Measurements from ENCODE around the gene CFAP107.

The CFAP107 gene

GRCh38 chr1:12741946-12742345 is 4.1 kb upstream of the CFAP107 start:
- DNase-seq (ENCODE audit: low spot score) = no peak

DNA sequence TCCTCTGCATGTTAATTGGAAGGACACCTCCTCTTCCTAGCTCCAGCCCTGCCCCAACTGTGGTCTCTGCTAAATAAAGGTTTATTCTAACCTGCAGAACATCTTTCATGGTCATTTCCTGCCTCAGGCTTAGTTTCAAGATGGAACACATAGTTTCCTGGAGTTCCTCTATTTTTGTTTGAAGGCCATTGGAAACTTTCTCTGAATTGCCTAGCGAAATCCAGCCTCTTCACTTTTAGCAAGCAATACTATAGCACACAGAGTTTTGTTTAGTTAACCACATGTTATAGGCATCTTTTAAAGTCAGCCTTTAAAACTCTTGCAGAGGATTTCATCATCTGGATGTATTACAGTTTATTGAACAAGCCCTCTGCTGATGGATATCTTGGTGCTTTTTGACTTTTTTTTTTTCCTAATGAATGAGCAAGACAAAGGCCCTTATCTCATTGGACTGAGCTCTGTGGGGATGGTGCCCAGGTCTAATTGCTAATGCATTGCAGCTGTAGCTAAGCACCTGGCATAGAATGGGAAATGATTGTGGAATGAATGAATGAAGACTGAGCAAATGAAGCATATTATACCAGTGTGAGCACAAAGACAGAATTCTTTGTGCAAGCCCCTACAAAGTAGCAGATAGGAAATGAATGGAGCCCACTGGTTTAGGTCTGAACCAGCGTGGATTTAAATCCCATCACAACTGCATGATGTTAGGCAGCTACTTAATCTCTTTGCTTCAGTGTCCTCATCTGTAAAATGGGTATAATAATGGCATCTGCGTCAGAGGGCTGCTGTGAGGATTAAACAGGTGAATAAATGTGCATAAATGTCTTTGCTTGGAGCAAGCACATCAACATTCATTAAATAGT is 641 bp upstream of the CFAP107 start:
- no peak for DNase-seq (ENCODE audit: low spot score)

GRCh38 chr1:12748778-12749355 is 2.9 kb downstream of the CFAP107 start:
- DNase-seq (ENCODE audit: low spot score) = no peak

GRCh38 chr1:12754738-12755137 is 8.7 kb downstream of the CFAP107 start:
- DNase-seq (ENCODE audit: low spot score) = no peak

- no peak for DNase-seq (ENCODE audit: low spot score)
Observed at GRCh38 chr1:12756273-12756672, 10.3 kb downstream of the CFAP107 start.

DNA sequence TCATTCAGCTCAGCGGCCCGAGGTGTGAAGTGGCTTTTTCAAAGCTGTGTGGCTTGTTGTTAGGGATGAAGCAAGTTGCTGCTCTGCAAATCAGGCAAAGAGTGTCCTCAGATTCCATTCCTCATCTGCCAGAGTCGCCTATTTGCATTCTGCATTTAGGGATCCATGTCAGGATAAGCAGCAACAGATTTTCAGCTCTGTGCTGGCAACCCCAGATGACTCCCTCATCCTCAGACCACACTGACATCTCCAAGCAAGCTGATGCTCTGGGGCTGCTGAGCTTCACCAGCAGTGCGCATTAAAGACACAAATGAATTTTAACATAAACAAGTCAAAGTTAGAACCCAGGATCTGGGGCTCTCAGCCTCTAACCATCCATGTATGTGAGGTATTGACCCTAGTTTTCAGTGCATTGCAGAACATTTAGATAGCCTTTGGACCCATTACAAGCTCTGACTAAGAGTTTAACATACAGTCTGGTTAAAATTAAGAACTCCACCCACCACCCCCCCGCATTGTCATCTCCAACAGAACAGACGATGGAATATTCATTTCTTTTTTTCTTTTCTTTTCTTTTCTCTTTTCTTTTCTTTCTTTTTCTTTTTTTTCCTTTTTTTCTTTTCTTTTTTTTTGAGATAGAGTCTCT is 10.9 kb downstream of the CFAP107 start:
- no peak for DNase-seq (ENCODE audit: low spot score)

DNA sequence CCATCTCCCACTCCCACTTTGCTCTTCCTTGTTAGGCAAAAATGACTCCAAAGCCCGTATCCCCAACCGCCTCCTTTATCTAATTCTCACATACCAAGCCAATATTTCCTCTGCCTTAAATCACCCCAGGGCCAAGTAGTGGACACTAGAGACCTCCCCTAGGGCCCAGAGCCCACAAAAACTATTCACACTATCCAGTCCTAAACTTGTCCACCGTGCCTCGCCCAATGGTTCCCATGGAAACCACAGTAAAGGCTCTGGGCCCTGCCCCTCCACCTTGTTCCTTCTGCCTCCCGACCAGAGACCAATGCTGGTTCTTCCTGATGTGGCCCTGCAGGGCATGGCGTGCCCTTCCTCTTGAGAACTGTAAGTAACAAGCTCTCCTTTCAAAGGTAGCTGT is 11.8 kb downstream of the CFAP107 start:
- no peak for DNase-seq (ENCODE audit: low spot score)

- no peak for DNase-seq (ENCODE audit: low spot score)
Observed at GRCh38 chr1:12760256-12760795, 14.3 kb downstream of the CFAP107 start.

- DNase-seq (ENCODE audit: low spot score) = no peak
Observed at GRCh38 chr1:12761781-12762180, 15.8 kb downstream of the CFAP107 start.

GRCh38 chr1:12762766-12763165 is 16.8 kb downstream of the CFAP107 start:
- DNase-seq (ENCODE audit: low spot score) = no peak

DNA sequence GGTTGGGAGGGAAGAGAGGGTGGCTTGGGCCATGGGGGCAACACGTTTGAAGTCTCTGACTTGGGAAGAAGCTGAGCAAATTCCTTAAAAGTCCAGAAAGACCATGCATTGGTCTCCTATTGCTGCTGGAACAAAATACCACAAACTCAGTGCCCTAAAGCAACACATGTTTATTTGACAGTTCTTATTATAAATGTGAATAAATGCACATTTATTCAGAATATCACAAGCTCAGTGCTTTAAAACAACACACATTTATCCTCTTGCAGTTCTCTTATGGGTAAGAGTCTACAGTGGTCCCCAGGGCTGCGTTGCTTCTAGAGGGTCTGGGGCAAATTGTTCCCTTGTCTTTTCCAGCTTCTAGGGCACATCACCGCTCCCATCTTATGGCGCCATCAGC is 17.5 kb downstream of the CFAP107 start:
- no peak for DNase-seq (ENCODE audit: low spot score)

- no peak for DNase-seq (ENCODE audit: low spot score)
Observed at GRCh38 chr1:12764016-12764415, 18.0 kb downstream of the CFAP107 start.

- DNase-seq (ENCODE audit: low spot score) = no peak
Observed at GRCh38 chr1:12769031-12769430, 23.0 kb downstream of the CFAP107 start.

DNA sequence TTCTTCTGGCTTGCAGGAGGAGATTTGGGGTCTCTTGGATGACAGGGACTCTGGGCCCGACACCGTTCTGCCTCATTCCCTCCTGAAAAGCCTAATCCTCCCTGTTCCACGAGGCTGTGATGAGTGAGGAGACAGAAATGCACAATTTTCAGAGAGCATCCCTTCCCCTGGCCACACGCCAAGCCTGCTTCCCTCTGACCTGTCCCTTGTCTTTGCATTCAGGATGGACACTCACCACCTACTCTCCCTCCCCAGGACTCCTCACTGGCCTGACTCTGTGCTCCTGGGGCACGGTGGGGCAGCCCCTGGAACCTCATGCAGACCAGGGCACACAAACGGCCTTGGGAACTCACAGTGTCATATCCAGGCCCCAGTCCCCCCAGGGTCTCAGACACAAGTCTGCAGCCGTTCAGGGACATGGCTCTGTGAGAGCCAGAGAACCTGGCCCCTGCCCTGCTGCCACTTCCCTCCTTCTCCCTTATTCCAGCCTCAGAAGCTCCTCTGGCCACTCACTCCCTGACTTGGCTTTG is 24.0 kb downstream of the CFAP107 start:
- no peak for DNase-seq (ENCODE audit: low spot score)

GRCh38 chr1:12770620-12771019 is 24.6 kb downstream of the CFAP107 start:
- no peak for DNase-seq (ENCODE audit: low spot score)

DNA sequence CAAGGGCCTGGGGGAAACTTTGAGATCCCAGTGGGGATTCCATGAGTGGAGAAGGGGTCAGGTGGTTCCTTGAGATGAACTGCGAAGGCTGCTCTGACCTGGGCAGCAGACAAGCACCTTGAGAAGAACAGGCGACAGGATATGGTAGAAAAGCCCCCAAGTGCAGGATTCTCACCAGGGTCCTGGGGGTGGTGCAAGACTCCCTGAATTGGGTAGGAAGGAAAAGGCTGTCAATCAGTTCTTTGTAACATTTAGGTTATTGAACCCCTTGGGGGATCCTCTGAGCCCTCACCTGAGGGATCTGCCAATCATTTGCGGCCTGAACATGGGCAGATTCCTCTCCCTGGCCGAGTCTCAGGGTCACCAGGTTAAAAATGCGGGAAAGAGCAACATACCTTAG is 25.2 kb downstream of the CFAP107 start:
- no peak for DNase-seq (ENCODE audit: low spot score)

DNA sequence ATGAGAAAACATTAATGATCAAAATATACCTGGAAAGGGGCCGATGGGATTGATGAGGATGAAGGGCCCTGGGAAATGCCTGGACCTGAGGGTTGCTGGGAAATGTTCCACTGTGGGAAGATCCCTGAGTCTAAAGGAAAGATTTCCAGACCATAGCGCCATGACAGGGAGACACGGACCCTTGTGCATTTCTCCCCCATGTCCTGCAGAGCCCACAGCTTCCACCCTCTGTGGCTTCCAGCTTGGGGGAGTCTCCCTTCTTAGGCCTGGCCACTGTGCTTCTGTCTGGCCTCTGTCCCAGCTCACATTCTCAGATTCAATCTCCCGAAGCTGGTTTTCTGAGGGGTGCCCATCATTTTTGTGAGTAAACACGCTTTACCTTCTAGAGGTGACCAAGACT is 26.5 kb downstream of the CFAP107 start:
- no peak for DNase-seq (ENCODE audit: low spot score)

DNA sequence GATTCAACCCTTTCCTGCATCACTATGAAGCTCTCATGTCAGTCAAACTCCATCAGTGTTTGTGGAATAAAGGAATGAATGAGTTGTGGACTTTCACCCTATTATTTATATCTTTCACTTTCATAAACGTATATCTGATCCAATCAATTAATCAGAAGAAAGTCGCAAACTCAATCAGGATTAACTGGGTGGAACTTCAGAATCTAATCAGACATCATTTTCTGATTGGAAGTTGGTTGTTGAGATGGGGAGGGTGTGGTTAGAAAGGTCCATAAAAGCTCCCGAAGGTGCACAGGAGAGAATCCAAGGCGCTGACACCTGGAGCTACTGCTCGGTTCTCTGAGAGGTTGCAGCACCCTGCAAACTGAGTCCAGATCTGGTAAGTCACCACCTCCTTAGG is 27.4 kb downstream of the CFAP107 start, which contains the start of gene PRAMEF12:
Gene PRAMEF12, plus strand, starts transcription at position 301 of the 400 bp plus-strand sequence. CDS start 1,130 bp downstream, outside the sequence.
- DNase-seq (ENCODE audit: low spot score) = no peak

DNA sequence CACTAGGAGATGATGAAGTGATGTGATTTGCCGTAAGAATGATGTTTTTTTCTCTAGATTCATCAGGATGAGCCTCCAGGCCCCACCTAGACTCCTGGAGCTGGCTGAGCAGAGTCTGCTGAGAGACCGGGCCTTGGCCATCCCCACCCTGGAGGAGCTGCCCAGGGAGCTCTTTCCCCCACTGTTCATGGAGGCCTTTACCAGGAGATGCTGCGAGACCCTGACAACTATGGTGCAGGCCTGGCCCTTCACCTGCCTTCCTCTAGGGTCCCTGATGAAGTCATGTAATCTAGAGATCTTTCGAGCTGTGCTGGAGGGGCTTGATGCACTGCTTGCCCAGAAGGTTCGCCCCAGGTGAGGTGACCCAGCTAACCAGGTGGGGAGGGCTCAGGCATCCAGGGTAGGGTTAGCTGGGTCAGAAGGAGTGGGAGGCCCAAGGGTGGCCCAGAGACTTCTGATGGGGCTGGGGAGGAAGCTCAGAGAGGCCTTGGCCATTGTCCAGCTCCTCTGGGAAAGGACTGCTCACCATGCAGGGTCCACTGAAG is 28.9 kb downstream of the CFAP107 start:
- no peak for DNase-seq (ENCODE audit: low spot score)

- no peak for DNase-seq (ENCODE audit: low spot score)
Observed at GRCh38 chr1:12775443-12775842, 29.4 kb downstream of the CFAP107 start.

DNA sequence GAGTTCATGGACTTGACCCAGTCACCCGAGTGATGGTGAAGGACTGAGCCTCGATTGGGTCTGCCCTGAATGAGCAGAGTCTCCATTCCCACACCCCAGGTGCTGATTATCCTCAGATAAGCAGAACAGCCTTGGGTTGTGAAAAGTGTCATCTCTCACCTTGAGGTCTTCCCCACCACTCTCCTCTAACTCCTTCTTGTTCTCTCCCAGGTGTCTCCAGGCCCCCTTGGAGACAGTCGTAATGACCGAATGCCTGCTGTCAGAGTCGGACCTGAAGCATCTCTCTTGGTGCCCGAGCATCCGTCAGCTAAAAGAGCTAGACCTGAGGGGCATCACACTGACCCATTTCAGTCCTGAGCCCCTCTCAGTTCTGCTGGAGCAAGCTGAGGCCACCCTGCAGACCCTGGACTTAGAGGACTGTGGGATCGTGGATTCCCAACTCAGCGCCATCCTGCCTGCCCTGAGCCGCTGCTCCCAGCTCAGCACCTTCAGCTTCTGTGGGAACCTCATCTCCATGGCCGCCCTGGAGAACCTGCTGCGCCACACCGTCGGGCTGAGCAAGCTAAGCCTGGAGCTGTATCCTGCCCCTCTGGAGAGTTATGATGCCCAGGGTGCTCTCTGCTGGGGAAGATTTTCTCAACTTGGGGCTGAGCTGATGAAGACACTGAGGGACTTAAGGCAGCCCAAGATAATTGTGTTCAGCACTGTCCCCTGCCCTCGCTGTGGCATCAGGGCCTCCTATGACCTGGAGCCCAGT is 31.0 kb downstream of the CFAP107 start:
- no peak for DNase-seq (ENCODE audit: low spot score)

GRCh38 chr1:12778061-12778460 is 32.1 kb downstream of the CFAP107 start:
- DNase-seq (ENCODE audit: low spot score) = no peak
